GM12891 (cell line): ENCODE data around the gene TFR2.
A peak's percentile ranks its signal among the peaks of the same experiment; 100 is the strongest.

Source experiments
- DNase-seq: peaks from one replicate; pipeline ENCODE4 v3.0.0; 2011; ENCODE audit warnings: low spot score; ENCODE audit not compliant: insufficient read length
- FAIRE-seq: peaks from 2 replicates; lab custom pipeline; 2011; peaks lifted over from hg19 to GRCh38; lab: Jason Lieb, UNC
- PAX5 ChIP-seq: IDR thresholded peaks from 2 replicates; pipeline ENCODE4 v1.6.1; 2011; ENCODE audit warnings: low read length, moderate library complexity, mild to moderate bottlenecking; ENCODE audit not compliant: insufficient read depth, severe bottlenecking
- POLR2A ChIP-seq: IDR thresholded peaks from 2 replicates; pipeline ENCODE4 v1.6.1; 2011; ENCODE audit warnings: low read depth, low read length, control low read depth
- POLR2AphosphoS5 ChIP-seq: IDR thresholded peaks from 2 replicates; pipeline ENCODE4 v1.6.1; 2011; ENCODE audit warnings: low read depth, low read length, control low read depth
- POU2F2 ChIP-seq: IDR thresholded peaks from 2 replicates; pipeline ENCODE4 v1.6.1; 2011; ENCODE audit warnings: low read depth, mild to moderate bottlenecking, control low read depth, low read length, moderate library complexity
- SPI1 ChIP-seq: IDR thresholded peaks from 2 replicates; pipeline ENCODE4 v1.6.1; 2011; ENCODE audit warnings: low read depth, low read length, control low read depth
- TAF1 ChIP-seq: IDR thresholded peaks from 2 replicates; pipeline ENCODE4 v1.6.1; 2011; ENCODE audit warnings: low read depth, low read length, control low read depth

TFR2 gene

GRCh38 chr7:100613412-100614175, 27.8 kb downstream of the TFR2 start:
- DNase-seq (no peak), FAIRE-seq (no peak)
- TF ChIP-seq POLR2AphosphoS5: no peak
- no peak for TF ChIP-seq POLR2A
- TF ChIP-seq POU2F2: no peak
- TF ChIP-seq TAF1: no peak
- no peak for TF ChIP-seq SPI1
- TF ChIP-seq PAX5: no peak

- FAIRE-seq: peak; percentile 65
- DNase-seq: no peak
- TF ChIP-seq POLR2AphosphoS5 (no peak), POLR2A (no peak), TAF1 (no peak), SPI1 (no peak), POU2F2 (no peak), PAX5 (no peak)
Measured at GRCh38 chr7:100612730-100613390, 28.5 kb downstream of the TFR2 start.

- peak; percentile 50 for TF ChIP-seq TAF1
- peak; percentile 62; the same call in 1 of the 2 replicates for TF ChIP-seq POLR2A
- peak; percentile 84 for TF ChIP-seq POU2F2
- TF ChIP-seq POLR2AphosphoS5: peak; percentile 70
- no peak for TF ChIP-seq SPI1
- peak; percentile 99 for DNase-seq
- peak; percentile 99 for FAIRE-seq
Measured at GRCh38 chr7:100611983-100612729, 29.2 kb downstream of the TFR2 start, which contains the start of gene MOSPD3. Gene MOSPD3, plus strand, starts transcription at chr7:100612540. Its CDS starts 252 bp downstream, at chr7:100612792.

GRCh38 chr7:100609958-100610357, 31.4 kb downstream of the TFR2 start:
- TF ChIP-seq POLR2A: no peak
- no peak for FAIRE-seq
- no peak for DNase-seq

GRCh38 chr7:100607111-100607510, 34.2 kb downstream of the TFR2 start:
- FAIRE-seq (no peak), DNase-seq (no peak)
- no peak for TF ChIP-seq PAX5
- no peak for TF ChIP-seq TAF1
- TF ChIP-seq POU2F2: no peak
- no peak for TF ChIP-seq POLR2A
- no peak for TF ChIP-seq SPI1
- no peak for TF ChIP-seq POLR2AphosphoS5

GRCh38 chr7:100606313-100606712, 35.0 kb downstream of the TFR2 start:
- DNase-seq (no peak), FAIRE-seq (no peak)
- TF ChIP-seq POLR2A: no peak
- no peak for TF ChIP-seq SPI1

- TF ChIP-seq POLR2A (no peak), PAX5 (no peak), TAF1 (no peak), SPI1 (no peak), POU2F2 (no peak), POLR2AphosphoS5 (no peak)
- DNase-seq (no peak), FAIRE-seq (no peak)
Measured at GRCh38 chr7:100604976-100605911, 36.1 kb downstream of the TFR2 start.

GRCh38 chr7:100604028-100604975, 37.0 kb downstream of the TFR2 start:
- TF ChIP-seq POU2F2 (no peak), SPI1 (peak; percentile 42)
- FAIRE-seq (peak; percentile 55), DNase-seq (peak; percentile 93)

- TF ChIP-seq TAF1 (no peak), POLR2AphosphoS5 (no peak), SPI1 (no peak), POU2F2 (no peak)
- FAIRE-seq (no peak), DNase-seq (no peak)
Measured at GRCh38 chr7:100603726-100604027, 37.7 kb downstream of the TFR2 start.
